B cell (primary cell): ENCODE results near the gene CT45A2.
"Not testable (repeated sequence)": the region's sequence is repeated elsewhere in the genome, so short reads cannot be mapped to it uniquely, and the experiment has no call there.

ENCODE experiments used
- EZH2 ChIP-seq: IDR thresholded peaks from 2 replicates; pipeline ENCODE4 v1.6.1; 2012; ENCODE audit warnings: borderline replicate concordance, low read depth, mild to moderate bottlenecking, moderate library complexity, low read length; ENCODE audit not compliant: insufficient read depth, poor library complexity, severe bottlenecking
- TF ChIP-seq, protein P1 (sequence below): fragments of 200-600 bp; IDR thresholded peaks from one replicate; pipeline ENCODE4 v1.8.0; 2022; ENCODE audit warnings: antibody characterized with exemption, mild to moderate bottlenecking

DNA sequence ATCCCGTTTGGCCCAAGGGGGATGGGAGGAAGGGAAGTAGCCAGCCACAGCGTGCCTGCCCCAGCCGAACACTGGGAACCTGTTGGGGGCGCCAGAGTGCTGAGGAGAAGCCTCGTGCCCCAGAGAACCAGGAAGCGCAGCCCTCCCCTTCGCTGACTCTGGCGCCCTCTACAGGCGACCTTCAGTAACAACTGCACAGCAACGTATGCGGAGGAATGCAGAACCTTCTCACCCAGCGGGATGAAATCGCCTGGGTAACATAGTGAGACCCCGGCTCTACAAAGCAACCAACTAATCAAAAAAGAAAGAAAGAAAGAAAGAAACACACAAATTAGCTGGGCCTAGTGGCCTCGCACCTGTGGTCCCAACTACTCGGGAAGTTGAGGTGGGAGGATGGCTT lies 34.4 kb downstream of the CT45A2 start, which contains the start of gene CT45A5:
- TF ChIP-seq, protein P1, sequence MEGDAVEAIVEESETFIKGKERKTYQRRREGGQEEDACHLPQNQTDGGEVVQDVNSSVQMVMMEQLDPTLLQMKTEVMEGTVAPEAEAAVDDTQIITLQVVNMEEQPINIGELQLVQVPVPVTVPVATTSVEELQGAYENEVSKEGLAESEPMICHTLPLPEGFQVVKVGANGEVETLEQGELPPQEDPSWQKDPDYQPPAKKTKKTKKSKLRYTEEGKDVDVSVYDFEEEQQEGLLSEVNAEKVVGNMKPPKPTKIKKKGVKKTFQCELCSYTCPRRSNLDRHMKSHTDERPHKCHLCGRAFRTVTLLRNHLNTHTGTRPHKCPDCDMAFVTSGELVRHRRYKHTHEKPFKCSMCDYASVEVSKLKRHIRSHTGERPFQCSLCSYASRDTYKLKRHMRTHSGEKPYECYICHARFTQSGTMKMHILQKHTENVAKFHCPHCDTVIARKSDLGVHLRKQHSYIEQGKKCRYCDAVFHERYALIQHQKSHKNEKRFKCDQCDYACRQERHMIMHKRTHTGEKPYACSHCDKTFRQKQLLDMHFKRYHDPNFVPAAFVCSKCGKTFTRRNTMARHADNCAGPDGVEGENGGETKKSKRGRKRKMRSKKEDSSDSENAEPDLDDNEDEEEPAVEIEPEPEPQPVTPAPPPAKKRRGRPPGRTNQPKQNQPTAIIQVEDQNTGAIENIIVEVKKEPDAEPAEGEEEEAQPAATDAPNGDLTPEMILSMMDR: not testable (repeated sequence)
- TF ChIP-seq EZH2: not testable (repeated sequence)
